Liver (tissue), 9 donors: Measurements from ENCODE around the gene CD36. TPM values are rescaled to one million over a fixed set of nuclear protein-coding genes. Genes with fewer than 3 reads are reported as not detected.

Experiments used
- DNase-seq: peaks from one replicate; pipeline ENCODE4 v3.0.0-alpha.2; 2017; ENCODE audit warnings: low spot score
- H3K27ac ChIP-seq, 2 donors: one replicate each; pipeline ENCODE4 v1.7.0; 2013; ENCODE audit warnings: inconsistent platforms in 2 of 2, low read length in 2 of 2, control low read depth in 1 of 2, low read depth in 1 of 2, mild to moderate bottlenecking in 1 of 2
- H3K27me3 ChIP-seq, 4 donors: one replicate each; pipeline versions ENCODE4 v1.6.1 to v1.7.0; 2013; ENCODE audit warnings: low read length in 3 of 4, inconsistent platforms in 1 of 4, mild to moderate bottlenecking in 1 of 4, moderate library complexity in 1 of 4; ENCODE audit not compliant: control insufficient read depth in 4 of 4, insufficient read depth in 4 of 4
- H3K36me3 ChIP-seq, 4 donors: one replicate each; pipeline versions ENCODE4 v1.6.1 to v1.7.0; 2013; ENCODE audit warnings: low read length in 3 of 4, mild to moderate bottlenecking in 3 of 4, low read depth in 1 of 4, moderate library complexity in 1 of 4; ENCODE audit not compliant: control insufficient read depth in 4 of 4, insufficient read depth in 3 of 4
- H3K4me1 ChIP-seq, 4 donors: one replicate each; pipeline versions ENCODE4 v1.6.1 to v1.7.0; 2013; ENCODE audit warnings: low read length in 3 of 4, mild to moderate bottlenecking in 3 of 4, moderate library complexity in 1 of 4; ENCODE audit not compliant: control insufficient read depth in 4 of 4, insufficient read depth in 4 of 4
- H3K4me3 ChIP-seq, 3 donors: one replicate each; pipeline versions ENCODE4 v1.6.1 to v1.7.0; 2013; ENCODE audit warnings: low read length in 3 of 3, control low read depth in 1 of 3, low read depth in 1 of 3, mild to moderate bottlenecking in 1 of 3
- H3K9ac ChIP-seq, 2 donors: one replicate each; pipeline ENCODE4 v1.7.0; 2013; ENCODE audit warnings: low read length in 2 of 2, mild to moderate bottlenecking in 2 of 2, moderate library complexity in 2 of 2, control low read depth in 1 of 2, low read depth in 1 of 2
- H3K9me3 ChIP-seq, 4 donors: one replicate each; pipeline versions ENCODE4 v1.6.1 to v1.7.0; 2013; ENCODE audit warnings: low read length in 3 of 4; ENCODE audit not compliant: control insufficient read depth in 4 of 4
- CTCF ChIP-seq: fragments of 150-350 bp; IDR thresholded peaks from 2 replicates; pipeline ENCODE4 v1.5.1; 2017; ENCODE audit warnings: improper control_type of control experiment, low read depth, low read length; ENCODE audit not compliant: missing input control
- EGR1 ChIP-seq, 2 donors: IDR thresholded peaks; 2 replicates each; pipeline ENCODE4 v1.6.1; 2016 to 2018; ENCODE audit warnings: antibody characterized with exemption in 2 of 2, low read depth in 2 of 2
- FOXA2 ChIP-seq: IDR thresholded peaks from 2 replicates; pipeline ENCODE4 v1.6.1; 2016; ENCODE audit warnings: antibody characterized with exemption
- HNF4G ChIP-seq: IDR thresholded peaks from 2 replicates; pipeline ENCODE4 v1.6.1; 2016; ENCODE audit warnings: antibody characterized with exemption
- JUND ChIP-seq, 2 donors: IDR thresholded peaks; 2 replicates each; pipeline ENCODE4 v1.6.1; 2016; ENCODE audit warnings: antibody characterized with exemption in 2 of 2
- MAX ChIP-seq: IDR thresholded peaks from 2 replicates; pipeline ENCODE4 v1.6.1; 2016; ENCODE audit warnings: antibody characterized with exemption
- NR2F2 ChIP-seq: IDR thresholded peaks from 2 replicates; pipeline ENCODE4 v1.6.1; 2016; ENCODE audit warnings: antibody characterized with exemption
- REST ChIP-seq: IDR thresholded peaks from 2 replicates; pipeline ENCODE4 v1.6.1; 2016; ENCODE audit warnings: antibody characterized with exemption, mild to moderate bottlenecking
- RXRA ChIP-seq, 2 donors: IDR thresholded peaks; 2 replicates each; pipeline ENCODE4 v1.6.1; 2017 to 2018; ENCODE audit warnings: antibody characterized with exemption in 2 of 2, mild to moderate bottlenecking in 1 of 2
- SP1 ChIP-seq: IDR thresholded peaks from 2 replicates; pipeline ENCODE4 v1.6.1; 2018; ENCODE audit warnings: antibody characterized with exemption, mild to moderate bottlenecking
- TAF1 ChIP-seq: conservative IDR thresholded peaks from 2 replicates; pipeline ENCODE4 v1.6.1; 2016; ENCODE audit warnings: antibody characterized with exemption, mild to moderate bottlenecking
- YY1 ChIP-seq: IDR thresholded peaks from 2 replicates; pipeline ENCODE4 v1.6.1; 2016; ENCODE audit warnings: antibody characterized with exemption, mild to moderate bottlenecking
- WGBS: extraction: QIAGEN DNeasy Blood & Tissue Kit; methylation state at CpG from one replicate; pipeline ENCODE4 v1.1.7; 2013; 5-methylcytosine and 5-hydroxymethylcytosine counted together
- polyA plus RNA-seq, 2 donors: library from polyadenylated mRNA; stranded (reverse) in 1 of 2; unstranded in 1 of 2; fragments of 200-250 nt in 1 of 2; fragments of >200 nt in 1 of 2; fragmentation: Nextera tagmentation in 1 of 2; extraction: Ambion mirVana in 1 of 2; gene quantifications; one replicate each; pipeline versions ENCODE4 v1.2.1 to v1.2.3, GENCODE V29; 2013 to 2015
- total RNA-seq, 2 donors: library from RNA; depleted of rRNA; stranded (reverse); fragments of >200 nt; gene quantifications; one replicate each; pipeline ENCODE4 v1.2.3, GENCODE V29; 2014
- donor health status: healthy.
- donor health status: healthy.
- donor health status: healthy.
- donor health status: healthy.
- donor health status: healthy.

CD36 gene
- total and polyA plus RNA-seq, 4 donors: 21.6 to 597 (median 54.5) TPM

GRCh38 chr7:80720146-80720545, 81.7 kb downstream of the CD36 start:
- H3K27me3 ChIP-seq: no peaks in the 10 kb centered on the region
- no peaks in the 10 kb centered on the region for H3K9me3 ChIP-seq
- no peak for DNase-seq
- TF ChIP-seq REST (no peak), NR2F2 (no peak), HNF4G (no peak)
- H3K36me3 ChIP-seq: no peaks in the 10 kb centered on the region
- H3K4me3 ChIP-seq: no peak overlapping the region
- no peak overlapping the region for H3K9ac ChIP-seq
- no peaks in the 10 kb centered on the region for H3K4me1 ChIP-seq
- 91% methylated on average over 3 of the region's 3 CpGs for WGBS
- no peak overlapping the region for H3K27ac ChIP-seq

- Histone ChIP-seq H3K9me3 (no peaks in the 10 kb centered on the region), H3K9ac (no peak overlapping the region), H3K27me3 (no peaks in the 10 kb centered on the region), H3K4me1 (no peaks in the 10 kb centered on the region), H3K36me3 (no peaks in the 10 kb centered on the region), H3K27ac (no peak overlapping the region), H3K4me3 (no peak overlapping the region)
- DNase-seq: no peak
- TF ChIP-seq JUND (IDR thresholded peaks at IDR 0.05) (peak; percentile 16 to 26), NR2F2 (no peak)
- WGBS: 71% methylated on average over 3 of the region's 3 CpGs
These were observed 83.6 kb downstream of the CD36 start for GRCh38 chr7:80721883-80722615.

GRCh38 chr7:80722616-80723195, 84.3 kb downstream of the CD36 start:
- no peak overlapping the region for H3K9ac ChIP-seq
- no peaks in the 10 kb centered on the region for H3K9me3 ChIP-seq
- DNase-seq: no peak
- H3K4me1 ChIP-seq: no peaks in the 10 kb centered on the region
- H3K27ac ChIP-seq: no peak overlapping the region
- H3K36me3 ChIP-seq: no peaks in the 10 kb centered on the region
- 72% methylated on average over 3 of the region's 3 CpGs for WGBS
- no peaks in the 10 kb centered on the region for H3K27me3 ChIP-seq
- no peak for TF ChIP-seq RXRA (IDR thresholded peaks at IDR 0.05)
- no peak for TF ChIP-seq EGR1 (IDR thresholded peaks at IDR 0.05; ENCODE audit: low read depth in 2 of 2)
- TF ChIP-seq FOXA2: no peak
- no peak for TF ChIP-seq MAX
- no peak for TF ChIP-seq REST
- no peak for TF ChIP-seq YY1
- no peak for TF ChIP-seq TAF1
- no peak for TF ChIP-seq CTCF
- no peak for TF ChIP-seq SP1
- no peak overlapping the region for H3K4me3 ChIP-seq
